MCF 10A (cell line): Measurements from ENCODE around the gene PCBP1. TPM values are rescaled to one million over a fixed set of nuclear protein-coding genes. Genes with fewer than 3 reads are reported as not detected.

Source experiments
- BruUV-seq: library from RNA; stranded (reverse); fragments of 400-500 nt; replicated peaks from 2 replicates; lab custom pipeline; 2021; lab: Mats Ljungman, UMichigan
- CTCF ChIA-PET: fragments of 300-600 bp; sonication (Branson Sonifier 250); formaldehyde crosslinking; extraction: SDS; loops from one replicate; lab custom pipeline; 2021; ENCODE audit warnings: antibody characterized with exemption, inconsistent platforms; lab: Yijun Ruan, JAX
- POLR2A ChIA-PET: fragments of 300-600, 350-650 bp; sonication (Branson Sonifier 250); formaldehyde crosslinking; extraction: SDS; loops from one replicate; lab custom pipeline; 2020; ENCODE audit warnings: antibody characterized with exemption, inconsistent platforms; lab: Yijun Ruan, JAX
- DNase-seq: peaks from one replicate; pipeline ENCODE4 v3.0.0-alpha.2; 2018; ENCODE audit not compliant: unreplicated experiment
- H3K27ac Mint-ChIP-seq: one replicate; pipeline ENCODE4 v1.8.0; 2022; ENCODE audit warnings: mild to moderate bottlenecking, low read depth, mixed read lengths; ENCODE audit not compliant: unreplicated experiment
- H3K27me3 Mint-ChIP-seq: one replicate; pipeline ENCODE4 v1.8.0; 2022; ENCODE audit warnings: mixed read lengths; ENCODE audit not compliant: insufficient read depth, unreplicated experiment
- H3K36me3 Mint-ChIP-seq: one replicate; pipeline ENCODE4 v1.8.0; 2022; ENCODE audit warnings: mild to moderate bottlenecking, moderate library complexity, mixed read lengths; ENCODE audit not compliant: insufficient read depth, unreplicated experiment
- H3K4me1 Mint-ChIP-seq: one replicate; pipeline ENCODE4 v1.8.0; 2022; ENCODE audit warnings: mixed read lengths; ENCODE audit not compliant: insufficient read depth, unreplicated experiment
- H3K4me3 Mint-ChIP-seq: one replicate; pipeline ENCODE4 v1.8.0; 2022; ENCODE audit warnings: mild to moderate bottlenecking, moderate library complexity, mixed read lengths; ENCODE audit not compliant: unreplicated experiment
- H3K9me3 Mint-ChIP-seq: one replicate; pipeline ENCODE4 v1.8.0; 2022; ENCODE audit warnings: mixed read lengths; ENCODE audit not compliant: unreplicated experiment
- intact Hi-C: fragments of 100-400 bp; cut with micrococcal nuclease; formaldehyde crosslinking; loops from 2 replicates; pipeline ENCODE4 v1.14.1; 2022
- total RNA-seq: library from RNA; stranded (reverse); gene quantifications from 2 replicates; pipeline ENCODE4 v1.2.3, GENCODE V29; 2022
- TF ChIP-seq, protein P1 (sequence below): fragments of 200-600 bp; IDR thresholded peaks from one replicate; pipeline ENCODE4 v1.8.0; 2022; ENCODE audit warnings: antibody characterized with exemption, mild to moderate bottlenecking; ENCODE audit not compliant: unreplicated experiment

Gene PCBP1
- total RNA-seq, 1 experiment from 2014 or later, result 259 TPM

DNA sequence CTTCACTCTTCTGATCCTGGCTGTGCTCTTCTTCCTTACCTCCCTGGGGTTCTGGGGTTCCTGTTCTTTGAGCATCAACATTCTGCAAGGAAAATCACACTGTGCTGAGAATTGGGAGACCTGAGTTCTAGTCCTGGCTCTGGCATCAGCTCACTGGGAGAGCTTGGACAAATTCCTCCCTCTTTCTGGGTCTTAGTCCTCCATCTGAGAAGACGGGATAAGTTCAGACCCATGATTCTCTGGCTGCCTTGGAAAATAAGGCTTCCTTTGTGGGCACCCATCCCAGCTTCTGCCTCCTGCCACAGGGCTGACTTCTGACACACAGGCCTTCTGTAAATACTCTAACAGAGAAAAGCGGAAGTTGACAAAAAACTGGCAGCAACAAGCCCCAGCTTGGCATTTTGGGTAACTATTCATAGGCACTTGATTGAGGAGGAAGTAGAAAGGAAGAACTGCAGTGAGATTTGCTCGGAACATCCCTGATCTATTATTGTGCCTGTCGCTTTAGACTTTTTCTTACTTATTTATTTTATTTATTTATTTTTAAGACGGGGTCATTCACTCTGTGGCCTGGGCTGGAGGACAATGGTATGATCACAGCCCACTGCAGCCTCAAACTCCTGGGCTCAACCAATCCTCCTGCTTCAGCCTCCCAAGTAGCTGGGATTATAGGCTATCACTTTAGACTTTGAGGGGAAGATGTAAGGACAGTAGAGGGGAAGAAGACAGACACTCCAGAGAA is 7.9 kb downstream of the PCBP1 start:
- no peaks in the 10 kb centered on the region for H3K36me3 Mint-ChIP-seq
- no peak overlapping the region for H3K4me3 Mint-ChIP-seq
- peaks cover 13% of the 10 kb centered on the region for H3K4me1 Mint-ChIP-seq
- peak overlapping the region; percentile 61 for H3K27ac Mint-ChIP-seq
- H3K27me3 Mint-ChIP-seq, result no peaks in the 10 kb centered on the region
- DNase-seq, result no peak
- ChIA-PET CTCF (interaction anchor here (2.0 kb wide), 1 partner anchor 48 kb away, joined by 6 read pairs; no protein-coding TSS in a partner anchor), POLR2A (interaction anchor here (0.9 to 2.3 kb wide), 2 partner anchors 10 to 37 kb away, joined by 5 to 10 read pairs; no protein-coding TSS in a partner anchor)
- TF ChIP-seq, protein P1, sequence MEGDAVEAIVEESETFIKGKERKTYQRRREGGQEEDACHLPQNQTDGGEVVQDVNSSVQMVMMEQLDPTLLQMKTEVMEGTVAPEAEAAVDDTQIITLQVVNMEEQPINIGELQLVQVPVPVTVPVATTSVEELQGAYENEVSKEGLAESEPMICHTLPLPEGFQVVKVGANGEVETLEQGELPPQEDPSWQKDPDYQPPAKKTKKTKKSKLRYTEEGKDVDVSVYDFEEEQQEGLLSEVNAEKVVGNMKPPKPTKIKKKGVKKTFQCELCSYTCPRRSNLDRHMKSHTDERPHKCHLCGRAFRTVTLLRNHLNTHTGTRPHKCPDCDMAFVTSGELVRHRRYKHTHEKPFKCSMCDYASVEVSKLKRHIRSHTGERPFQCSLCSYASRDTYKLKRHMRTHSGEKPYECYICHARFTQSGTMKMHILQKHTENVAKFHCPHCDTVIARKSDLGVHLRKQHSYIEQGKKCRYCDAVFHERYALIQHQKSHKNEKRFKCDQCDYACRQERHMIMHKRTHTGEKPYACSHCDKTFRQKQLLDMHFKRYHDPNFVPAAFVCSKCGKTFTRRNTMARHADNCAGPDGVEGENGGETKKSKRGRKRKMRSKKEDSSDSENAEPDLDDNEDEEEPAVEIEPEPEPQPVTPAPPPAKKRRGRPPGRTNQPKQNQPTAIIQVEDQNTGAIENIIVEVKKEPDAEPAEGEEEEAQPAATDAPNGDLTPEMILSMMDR, result no peak
- intact Hi-C loops, result no loop called here
- no peaks in the 10 kb centered on the region for H3K9me3 Mint-ChIP-seq
- BruUV-seq, result TSS peak; percentile 22

DNA sequence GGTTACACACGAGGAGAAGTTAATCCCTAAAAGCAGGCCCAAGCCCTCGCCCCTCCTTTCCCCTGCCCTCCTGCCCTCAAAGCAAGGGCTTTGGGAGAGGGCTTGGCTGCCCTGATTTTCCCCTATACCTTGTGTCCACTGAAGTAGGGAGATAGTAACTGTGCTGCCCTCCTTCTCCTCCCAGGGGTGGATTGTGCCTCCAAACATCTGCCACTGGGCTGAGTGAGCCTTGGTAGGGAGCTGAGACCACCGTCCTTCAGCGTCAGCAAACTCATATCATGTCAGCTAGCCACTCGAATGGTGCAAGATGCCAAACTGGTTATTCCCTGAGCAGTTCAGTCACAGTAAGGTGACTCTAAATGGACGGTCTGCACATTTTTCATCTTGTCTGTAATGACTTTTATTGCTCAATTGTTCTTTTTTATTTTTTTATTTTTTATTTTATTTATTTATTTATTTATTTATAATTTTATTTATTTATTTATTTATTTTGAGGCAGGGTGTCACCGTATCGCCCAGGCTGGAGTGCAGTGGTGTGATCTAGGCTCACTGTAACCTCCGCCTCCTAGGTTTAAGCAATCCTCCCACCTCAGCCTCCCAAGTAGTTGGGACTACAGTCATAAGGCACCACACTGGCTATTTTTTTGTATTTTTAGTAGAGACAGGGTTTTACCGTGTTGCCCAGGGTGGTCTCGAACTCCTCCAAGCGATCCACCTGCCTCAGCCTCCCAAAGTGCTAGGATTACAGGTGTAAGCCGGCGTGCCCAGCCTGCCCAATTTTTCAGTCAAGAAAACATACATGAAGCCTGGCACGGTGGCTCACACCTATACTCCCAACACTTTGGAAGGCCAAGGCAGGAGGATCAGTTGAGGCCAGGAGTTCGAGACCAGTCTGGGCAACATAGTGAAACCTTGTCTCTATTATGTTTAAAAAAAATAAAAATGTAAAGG is 8.7 kb downstream of the PCBP1 start:
- Mint-ChIP-seq H3K4me3 (no peak overlapping the region), H3K9me3 (no peaks in the 10 kb centered on the region), H3K27me3 (no peaks in the 10 kb centered on the region), H3K36me3 (no peaks in the 10 kb centered on the region), H3K27ac (peak overlapping the region; percentile 19), H3K4me1 (peaks cover 9% of the 10 kb centered on the region)
- intact Hi-C loops, result no loop called here
- DNase-seq, result no peak
- no TSS peak for BruUV-seq
- ChIA-PET POLR2A (interaction anchor here (0.6 to 2.3 kb wide), 2 partner anchors 15 to 37 kb away, joined by 3 to 10 read pairs; no protein-coding TSS in a partner anchor), CTCF (no interaction called here)
- TF ChIP-seq, protein P1, result no peak

DNA sequence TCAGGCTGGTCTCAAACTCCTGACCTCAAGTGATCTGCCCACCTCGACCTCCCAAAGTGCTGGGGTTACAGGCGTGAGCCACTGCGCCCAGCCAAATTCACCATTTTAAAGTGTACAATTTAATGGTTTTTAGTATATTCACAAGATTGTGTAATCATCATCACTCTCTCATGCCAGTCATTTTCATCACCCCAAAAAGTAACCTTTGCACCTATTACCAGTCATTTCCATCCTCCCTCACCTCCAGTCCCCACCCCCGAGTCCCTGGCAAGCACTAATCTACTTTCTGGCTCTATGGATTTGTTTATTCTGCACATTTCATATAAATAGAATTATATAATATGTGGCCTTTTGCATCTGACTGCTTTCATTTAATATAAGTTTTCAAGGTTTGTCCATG is 10.8 kb downstream of the PCBP1 start:
- Mint-ChIP-seq H3K36me3 (no peaks in the 10 kb centered on the region), H3K27ac (no peak overlapping the region), H3K27me3 (no peaks in the 10 kb centered on the region), H3K4me1 (peaks cover 9% of the 10 kb centered on the region), H3K9me3 (no peaks in the 10 kb centered on the region), H3K4me3 (no peak overlapping the region)
- no TSS peak for BruUV-seq
- POLR2A ChIA-PET, result no interaction called here
- CTCF ChIA-PET, result no interaction called here
- DNase-seq, result no peak
- intact Hi-C loops, result no loop called here
- TF ChIP-seq, protein P1, result no peak

DNA sequence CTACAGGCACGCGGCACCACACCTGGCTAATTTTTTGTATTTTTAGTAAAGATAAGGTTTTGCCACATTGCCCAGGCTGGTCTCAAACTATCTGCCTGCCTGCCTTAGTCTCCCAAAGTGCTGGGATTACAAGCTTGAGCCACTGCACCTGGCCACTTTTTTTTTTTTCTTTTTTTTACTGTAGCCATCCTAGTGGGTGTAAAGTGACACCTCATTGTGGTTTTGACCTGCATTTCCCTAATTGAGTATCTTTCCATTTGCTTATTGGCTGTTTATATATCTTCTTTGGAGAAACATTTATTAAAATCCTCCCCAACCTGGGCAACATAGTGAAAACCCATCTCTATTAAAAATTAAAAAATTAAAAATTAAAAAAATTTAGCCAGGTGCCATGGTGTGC is 12.0 kb downstream of the PCBP1 start:
- H3K27me3 Mint-ChIP-seq, result no peaks in the 10 kb centered on the region
- H3K27ac Mint-ChIP-seq, result no peak overlapping the region
- intact Hi-C loops, result no loop called here
- TF ChIP-seq, protein P1, result no peak
- ChIA-PET CTCF (no interaction called here), POLR2A (no interaction called here)
- no TSS peak for BruUV-seq
- no peaks in the 10 kb centered on the region for H3K36me3 Mint-ChIP-seq
- H3K9me3 Mint-ChIP-seq, result no peaks in the 10 kb centered on the region
- no peak overlapping the region for H3K4me3 Mint-ChIP-seq
- peaks cover 9% of the 10 kb centered on the region for H3K4me1 Mint-ChIP-seq
- DNase-seq, result no peak
